H1 (cell line): ENCODE data around the gene APOM.

Source experiments
- ATF3 ChIP-seq: IDR thresholded peaks from 2 replicates; pipeline ENCODE4 v1.6.1; 2011; ENCODE audit warnings: low read depth, mild to moderate bottlenecking, low read length; ENCODE audit not compliant: insufficient read depth
- CEBPB ChIP-seq: IDR thresholded peaks from 2 replicates; pipeline ENCODE4 v1.6.1; 2012; ENCODE audit warnings: low read depth, low read length
- CTCF ChIP-seq, 3 experiments: IDR thresholded peaks; 1 replicate in 2 of 3; 2 replicates in 1 of 3; pipeline versions ENCODE4 v1.5.1 to v1.6.1; 2011; ENCODE audit warnings: low read length in 3 of 3, mild to moderate bottlenecking in 3 of 3, inconsistent platforms in 2 of 3, low read depth in 1 of 3, moderate library complexity in 1 of 3; ENCODE audit not compliant: insufficient read depth in 1 of 3; ENCODE audit errors: control extremely low read depth in 1 of 3
- EP300 ChIP-seq, 2 experiments: IDR thresholded peaks; 1 replicate in 1 of 2; 2 replicates in 1 of 2; pipeline ENCODE4 v1.6.1; 2011 to 2012; ENCODE audit warnings: low read depth in 2 of 2, low read length in 2 of 2, mild to moderate bottlenecking in 2 of 2, borderline replicate concordance in 1 of 2, inconsistent platforms in 1 of 2, moderate library complexity in 1 of 2
- EZH2 ChIP-seq: fragments of 200-600 bp; sonication (generic); IDR thresholded peaks from 2 replicates; pipeline ENCODE4 v1.7.1; 2012; ENCODE audit warnings: low read depth, mild to moderate bottlenecking, moderate library complexity, low read length, inconsistent platforms; ENCODE audit not compliant: severe bottlenecking
- GABPA ChIP-seq: IDR thresholded peaks from 2 replicates; pipeline ENCODE4 v1.6.1; 2011; ENCODE audit warnings: mild to moderate bottlenecking, low read length, moderate library complexity, borderline replicate concordance; ENCODE audit not compliant: insufficient read depth
- MAX ChIP-seq: IDR thresholded peaks from 2 replicates; pipeline ENCODE4 v1.6.1; 2012; ENCODE audit warnings: inconsistent platforms
- POLR2A ChIP-seq, 2 experiments: IDR thresholded peaks; 1 replicate in 1 of 2; 2 replicates in 1 of 2; pipeline ENCODE4 v1.6.1; 2011; ENCODE audit warnings: low read depth in 2 of 2, low read length in 2 of 2, mild to moderate bottlenecking in 2 of 2; ENCODE audit errors: control extremely low read depth in 1 of 2
- SP4 ChIP-seq: IDR thresholded peaks from 2 replicates; pipeline ENCODE4 v1.6.1; 2012; ENCODE audit warnings: low read length, inconsistent platforms
- ZNF274 ChIP-seq: IDR thresholded peaks from 2 replicates; pipeline ENCODE4 v1.7.0; 2012; ENCODE audit warnings: low read length, borderline replicate concordance; ENCODE audit errors: extremely low read depth

GRCh38 chr6:31634969-31635575, 20.6 kb upstream of the APOM start:
- TF ChIP-seq ZNF274 (no peak), CTCF (IDR thresholded peaks at IDR 0.05; ENCODE audit: control extremely low read depth in 1 of 3, insufficient read depth in 1 of 3, low read depth in 1 of 3, low read length in 3 of 3) (no peak), ATF3 (no peak), CEBPB (no peak), MAX (no peak), EP300 (IDR thresholded peaks at IDR 0.05; ENCODE audit: borderline replicate concordance in 1 of 2, low read depth in 2 of 2, low read length in 2 of 2) (no peak), SP4 (no peak), GABPA (no peak), EZH2 (no peak), POLR2A (IDR thresholded peaks at IDR 0.05; ENCODE audit: control extremely low read depth in 1 of 2, low read depth in 2 of 2, low read length in 2 of 2) (no peak; a peak in 1 of 3 replicates)
